Gastrocnemius medialis (tissue), 4 donors: ENCODE measurements around the gene CALN1. TPM values are rescaled to one million over a fixed set of nuclear protein-coding genes. Genes with fewer than 3 reads are reported as not detected.

ENCODE experiments used
- ATAC-seq, 2 donors: fragments of 150-250 bp; one replicate each; pipeline ENCODE4 v1.9.1; 2016
- DNase-seq, 2 donors: peaks; one replicate each; pipeline ENCODE4 v3.0.0-alpha.2; 2019
- H3K27ac ChIP-seq, 4 donors: fragments of 200-600 bp; sonication (generic); 1 replicate in 1 of 4; 2 replicates in 3 of 4; pipeline ENCODE4 v1.5.1; 2016 to 2018; ENCODE audit warnings: mild to moderate bottlenecking in 2 of 4, moderate library complexity in 1 of 4
- H3K27me3 ChIP-seq, 3 donors: fragments of 200-600 bp; sonication (generic) in 2 of 3; 1 replicate in 1 of 3; 2 replicates in 2 of 3; pipeline versions ENCODE4 v1.5.1 to v1.6.0; 2016 to 2019; ENCODE audit warnings: mild to moderate bottlenecking in 1 of 3, moderate library complexity in 1 of 3
- H3K36me3 ChIP-seq, 2 donors: fragments of 200-600 bp; sonication (generic) in 1 of 2; one replicate each; pipeline ENCODE4 v1.5.1; 2017 to 2018
- H3K4me1 ChIP-seq, 2 donors: fragments of 200-600 bp; sonication (generic) in 1 of 2; one replicate each; pipeline ENCODE4 v1.5.1; 2016 to 2017; ENCODE audit warnings: mild to moderate bottlenecking in 2 of 2
- H3K4me3 ChIP-seq, 4 donors: fragments of 200-600 bp; sonication (generic) in 3 of 4; 1 replicate in 1 of 4; 2 replicates in 3 of 4; pipeline ENCODE4 v1.5.1; 2016 to 2019; ENCODE audit warnings: mild to moderate bottlenecking in 2 of 4
- H3K9me3 ChIP-seq, 3 donors: fragments of 200-600 bp; sonication (generic) in 2 of 3; 1 replicate in 1 of 3; 2 replicates in 2 of 3; pipeline ENCODE4 v1.5.1; 2016 to 2019
- POLR2A ChIP-seq, 2 donors: fragments of 450-650 bp; IDR thresholded peaks; one replicate each; pipeline ENCODE4 v1.6.1; 2017; ENCODE audit warnings: antibody characterized with exemption in 2 of 2, mild to moderate bottlenecking in 2 of 2, moderate library complexity in 2 of 2
- in situ Hi-C, 4 donors: fragments of 200-750 bp; cut with MboI; loops; one replicate each; pipeline versions ENCODE4 v1.15.0 to v1.8.0; 2017; ENCODE audit warnings: low sequenced_read_pairs in 4 of 4
- intact Hi-C: fragments of 100-400 bp; cut with DNase I; formaldehyde crosslinking; loops from one replicate; pipeline ENCODE4 v1.15.1; 2023; ENCODE audit warnings: low total_unique reads
- total RNA-seq, 4 donors: library from RNA; depleted of rRNA; stranded (reverse); fragments of >200 nt; gene quantifications; one replicate each; pipeline versions ENCODE4 v1.1.0 to v1.2.3, GENCODE V29; 2016
- TF ChIP-seq, protein P1 (sequence below), 5 experiments: fragments of 450-650 bp in 3 of 5; fragments of 200-600 bp in 2 of 5; sonication (generic) in 2 of 5; IDR thresholded peaks in 4 of 5; conservative IDR thresholded peaks in 1 of 5; 1 replicate in 4 of 5; 2 replicates in 1 of 5; pipeline ENCODE4 v1.5.1; 2016 to 2019; ENCODE audit warnings: antibody characterized with exemption in 5 of 5, mild to moderate bottlenecking in 3 of 5, moderate library complexity in 3 of 5

Gene CALN1
- total RNA-seq, 4 donors from 2014 or later, result not detected

DNA sequence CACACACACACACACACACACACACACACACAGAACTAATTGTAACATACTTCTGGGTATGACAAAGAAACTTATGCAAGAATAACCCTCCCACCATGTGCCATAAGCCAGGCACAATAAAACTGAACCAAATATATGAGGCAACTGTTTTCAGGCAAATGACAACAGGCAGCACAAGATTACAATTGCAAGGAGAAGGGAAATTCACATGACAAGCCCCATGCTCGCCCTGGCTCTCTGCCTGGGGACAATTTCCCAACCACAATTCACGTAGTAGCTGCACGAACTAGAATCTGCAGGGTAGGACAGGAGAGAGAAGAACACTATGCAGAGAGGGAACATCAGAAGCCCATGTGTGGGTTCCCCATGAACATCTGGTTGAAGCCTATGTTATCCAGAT, 143.3 kb downstream of the CALN1 start:
- TF ChIP-seq POLR2A (IDR thresholded peaks at IDR 0.05), result no peak
- TF ChIP-seq, protein P1, sequence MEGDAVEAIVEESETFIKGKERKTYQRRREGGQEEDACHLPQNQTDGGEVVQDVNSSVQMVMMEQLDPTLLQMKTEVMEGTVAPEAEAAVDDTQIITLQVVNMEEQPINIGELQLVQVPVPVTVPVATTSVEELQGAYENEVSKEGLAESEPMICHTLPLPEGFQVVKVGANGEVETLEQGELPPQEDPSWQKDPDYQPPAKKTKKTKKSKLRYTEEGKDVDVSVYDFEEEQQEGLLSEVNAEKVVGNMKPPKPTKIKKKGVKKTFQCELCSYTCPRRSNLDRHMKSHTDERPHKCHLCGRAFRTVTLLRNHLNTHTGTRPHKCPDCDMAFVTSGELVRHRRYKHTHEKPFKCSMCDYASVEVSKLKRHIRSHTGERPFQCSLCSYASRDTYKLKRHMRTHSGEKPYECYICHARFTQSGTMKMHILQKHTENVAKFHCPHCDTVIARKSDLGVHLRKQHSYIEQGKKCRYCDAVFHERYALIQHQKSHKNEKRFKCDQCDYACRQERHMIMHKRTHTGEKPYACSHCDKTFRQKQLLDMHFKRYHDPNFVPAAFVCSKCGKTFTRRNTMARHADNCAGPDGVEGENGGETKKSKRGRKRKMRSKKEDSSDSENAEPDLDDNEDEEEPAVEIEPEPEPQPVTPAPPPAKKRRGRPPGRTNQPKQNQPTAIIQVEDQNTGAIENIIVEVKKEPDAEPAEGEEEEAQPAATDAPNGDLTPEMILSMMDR (IDR thresholded peaks at IDR 0.05 in 4 of 5, conservative IDR thresholded peaks at IDR 0.05 in 1 of 5), result no peak
- Histone ChIP-seq H3K9me3 (no peaks in the 10 kb centered on the region), H3K27ac (no peak overlapping the region), H3K27me3 (no peaks in the 10 kb centered on the region), H3K4me3 (no peak overlapping the region), H3K36me3 (no peaks in the 10 kb centered on the region), H3K4me1 (no peaks in the 10 kb centered on the region)
- DNase-seq (no peak), ATAC-seq (no peak)
- in situ Hi-C loops (no loop called here), intact Hi-C loops (no loop called here)

GRCh38 chr7:72268090-72268489, 144.0 kb downstream of the CALN1 start:
- Histone ChIP-seq H3K36me3 (no peaks in the 10 kb centered on the region), H3K4me1 (no peaks in the 10 kb centered on the region), H3K4me3 (no peak overlapping the region), H3K9me3 (no peaks in the 10 kb centered on the region), H3K27me3 (no peaks in the 10 kb centered on the region), H3K27ac (no peak overlapping the region)
- in situ Hi-C loops (no loop called here), intact Hi-C loops (no loop called here)
- TF ChIP-seq, protein P1 (IDR thresholded peaks at IDR 0.05 in 4 of 5, conservative IDR thresholded peaks at IDR 0.05 in 1 of 5), result no peak
- no peak for TF ChIP-seq POLR2A (IDR thresholded peaks at IDR 0.05)
- no peak for ATAC-seq
- DNase-seq, result no peak

- Histone ChIP-seq H3K9me3 (no peaks in the 10 kb centered on the region), H3K4me3 (no peak overlapping the region), H3K36me3 (no peaks in the 10 kb centered on the region), H3K27ac (no peak overlapping the region), H3K27me3 (no peaks in the 10 kb centered on the region), H3K4me1 (no peaks in the 10 kb centered on the region)
- no peak for ATAC-seq
- DNase-seq, result no peak
- TF ChIP-seq, protein P1 (IDR thresholded peaks at IDR 0.05 in 4 of 5, conservative IDR thresholded peaks at IDR 0.05 in 1 of 5), result no peak
- no peak for TF ChIP-seq POLR2A (IDR thresholded peaks at IDR 0.05)
- in situ Hi-C loops, result no loop called here
- intact Hi-C loops, result no loop called here
Observed at GRCh38 chr7:72267291-72267800, 144.8 kb downstream of the CALN1 start.

GRCh38 chr7:72266771-72267170, 145.4 kb downstream of the CALN1 start:
- no peak overlapping the region for H3K4me3 ChIP-seq
- ATAC-seq (no peak), DNase-seq (no peak)
- in situ Hi-C loops, result no loop called here
- H3K9me3 ChIP-seq, result no peaks in the 10 kb centered on the region
- no peak for TF ChIP-seq POLR2A (IDR thresholded peaks at IDR 0.05)
- TF ChIP-seq, protein P1 (IDR thresholded peaks at IDR 0.05 in 4 of 5, conservative IDR thresholded peaks at IDR 0.05 in 1 of 5), result no peak
- intact Hi-C loops, result no loop called here
- no peaks in the 10 kb centered on the region for H3K4me1 ChIP-seq
- H3K27me3 ChIP-seq, result no peaks in the 10 kb centered on the region
- no peaks in the 10 kb centered on the region for H3K36me3 ChIP-seq
- H3K27ac ChIP-seq, result no peak overlapping the region
